ENCODE results near the gene KNDC1. TPM values are rescaled to one million over a fixed set of nuclear protein-coding genes. Genes with fewer than 3 reads are reported as not detected.

The KNDC1 gene
- total and polyA plus RNA-seq, 2 donors (not counting 3 experiments of a cell fraction or from before 2014, with no cell fraction given), result not detected

DNA sequence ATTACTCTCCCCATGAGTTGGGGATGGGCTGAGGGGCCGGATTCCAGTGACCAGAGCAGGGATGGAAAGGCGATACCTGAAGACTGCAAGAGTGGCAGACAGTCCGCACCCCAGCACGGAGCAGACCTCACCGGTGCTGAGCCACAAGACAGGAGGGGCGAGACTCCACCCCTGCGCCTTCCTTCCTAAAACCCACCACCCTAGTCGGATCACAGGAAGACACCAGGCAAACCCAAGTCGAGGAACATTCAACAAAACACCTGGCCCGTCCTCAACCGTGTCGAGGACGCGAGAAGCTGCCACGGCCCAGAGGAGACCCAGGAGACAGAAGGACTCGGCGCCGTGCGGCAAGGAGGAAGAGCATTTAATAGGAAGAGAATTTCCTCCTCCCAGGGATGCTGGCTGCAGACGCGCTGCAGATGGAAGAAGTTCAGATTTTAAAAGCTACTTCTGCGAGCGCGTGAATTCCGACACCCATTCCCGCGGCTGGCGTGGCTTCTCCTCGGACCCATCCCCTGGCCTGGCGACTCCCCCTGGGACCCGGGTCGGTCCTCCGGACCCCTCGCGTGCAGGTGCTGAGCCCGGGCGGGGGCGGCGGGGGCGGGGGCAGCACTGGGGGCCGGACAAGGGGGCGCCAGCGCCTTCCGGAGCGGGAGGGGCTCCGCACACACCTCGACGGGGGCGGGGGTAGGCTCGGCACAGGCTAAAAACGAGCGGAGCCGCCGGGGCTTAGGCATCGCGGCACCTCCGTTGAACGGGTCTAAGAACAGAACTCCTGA, 69.4 kb downstream of the KNDC1 start:
- H2AFZ ChIP-seq (ENCODE audit: low read depth, low read length), result no peak overlapping the region
- H3K4me3 ChIP-seq (replicated peaks in 1 of 3; ENCODE audit: insufficient read depth in 1 of 3, low read depth in 1 of 3, low read length in 3 of 3), result no peak overlapping the region
- no peaks in the 10 kb centered on the region for H3K9me3 ChIP-seq (replicated peaks; ENCODE audit: control insufficient read depth, insufficient read depth, low read length)
- no peaks in the 10 kb centered on the region for H3K79me2 ChIP-seq (ENCODE audit: control insufficient read depth, insufficient read depth, low read length)
- dilution Hi-C loops (cut with MboI; ENCODE audit: extremely low pct_ligation_motif_present, low sequenced_read_pairs), result no loop called here
- no peaks in the 10 kb centered on the region for H3K4me1 ChIP-seq (ENCODE audit: control insufficient read depth, extremely low read depth, insufficient read depth, low read length)
- TF ChIP-seq MYC (IDR thresholded peaks at IDR 0.05; ENCODE audit: low read depth, low read length) (no peak), EZH2 (IDR thresholded peaks at IDR 0.05; ENCODE audit: borderline replicate concordance, low read depth, low read length, severe bottlenecking) (peak; percentile 55)
- ChIA-PET CTCF (no interaction called here), POLR2A (no interaction called here)
- H3K36me3 ChIP-seq (ENCODE audit: control insufficient read depth in 2 of 2, extremely low read depth in 1 of 2, insufficient read depth in 2 of 2, low read length in 2 of 2), result no peaks in the 10 kb centered on the region
- H4K20me1 ChIP-seq (replicated peaks; ENCODE audit: control insufficient read depth, extremely low read depth, insufficient read depth, low read length), result no peaks in the 10 kb centered on the region
- peaks cover 23 to 32% of the 10 kb centered on the region in 2 experiments for H3K27me3 ChIP-seq (ENCODE audit: control insufficient read depth in 2 of 2, insufficient read depth in 2 of 2, low read length in 2 of 2)
- intact Hi-C loops (cut with micrococcal nuclease), result no loop called here
- H3K4me2 ChIP-seq (ENCODE audit: insufficient read depth, low read length), result no peak overlapping the region
- no TSS peak for BruUV-seq (replicated peaks)
- H3K9ac ChIP-seq (replicated peaks; ENCODE audit: extremely low read depth, insufficient read depth, low read length), result no peak overlapping the region
- no peak for DNase-seq (ENCODE audit: low read depth, low spot score)
- no peak for FAIRE-seq
- H3K9me1 ChIP-seq (replicated peaks; ENCODE audit: control insufficient read depth, extremely low read depth, insufficient read depth, low read length), result no peaks in the 10 kb centered on the region
- no peak overlapping the region for H3K27ac ChIP-seq (ENCODE audit: insufficient read depth, low read depth, low read length)

DNA sequence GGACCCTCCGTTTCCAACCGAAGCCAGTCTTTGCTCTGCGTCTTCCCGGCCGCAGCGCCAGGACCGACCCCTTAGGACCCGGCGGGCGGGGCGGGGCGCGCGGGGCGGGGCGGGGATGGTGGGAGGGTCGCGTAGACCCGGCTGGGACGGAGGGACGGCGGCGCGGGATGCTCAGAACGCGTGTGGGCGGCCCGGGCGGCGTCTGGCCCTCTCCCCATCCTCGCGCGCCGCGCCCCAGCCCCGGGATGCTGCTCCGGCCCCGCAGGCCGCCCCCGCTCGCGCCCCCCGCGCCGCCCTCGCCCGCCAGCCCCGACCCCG, 70.0 kb downstream of the KNDC1 start, which contains the start of gene UTF1:
Gene UTF1 (plus strand): TSS at position 174 of the 318 bp plus-strand sequence. CDS start 72 bp downstream, at position 246.
- CTCF ChIA-PET, result no interaction called here
- POLR2A ChIA-PET, result no interaction called here
- H3K4me2 ChIP-seq (ENCODE audit: insufficient read depth, low read length), result no peak within 1 kb of the TSS
- no peaks in the 10 kb centered on the region for H4K20me1 ChIP-seq (replicated peaks; ENCODE audit: control insufficient read depth, extremely low read depth, insufficient read depth, low read length)
- H3K4me3 ChIP-seq (replicated peaks in 1 of 3; ENCODE audit: insufficient read depth in 1 of 3, low read depth in 1 of 3, low read length in 3 of 3), result no peak within 1 kb of the TSS
- no peaks in the 10 kb centered on the region for H3K4me1 ChIP-seq (ENCODE audit: control insufficient read depth, extremely low read depth, insufficient read depth, low read length)
- no peaks in the 10 kb centered on the region for H3K79me2 ChIP-seq (ENCODE audit: control insufficient read depth, insufficient read depth, low read length)
- peaks cover 24 to 33% of the 10 kb centered on the region in 2 experiments for H3K27me3 ChIP-seq (ENCODE audit: control insufficient read depth in 2 of 2, insufficient read depth in 2 of 2, low read length in 2 of 2)
- no peak within 1 kb of the TSS for H3K9ac ChIP-seq (replicated peaks; ENCODE audit: extremely low read depth, insufficient read depth, low read length)
- TF ChIP-seq GATA2 (IDR thresholded peaks at IDR 0.05; ENCODE audit: insufficient read depth, insufficient read length, low read depth, low read length), result no peak
- no peak for TF ChIP-seq EZH2 (IDR thresholded peaks at IDR 0.05; ENCODE audit: borderline replicate concordance, low read depth, low read length, severe bottlenecking)
- TF ChIP-seq FOS (IDR thresholded peaks at IDR 0.05; ENCODE audit: borderline replicate concordance, insufficient read depth, low read length), result no peak
- TF ChIP-seq POLR2A (IDR thresholded peaks at IDR 0.05; ENCODE audit: low read depth, low read length), result no peak
- TF ChIP-seq, protein P1, sequence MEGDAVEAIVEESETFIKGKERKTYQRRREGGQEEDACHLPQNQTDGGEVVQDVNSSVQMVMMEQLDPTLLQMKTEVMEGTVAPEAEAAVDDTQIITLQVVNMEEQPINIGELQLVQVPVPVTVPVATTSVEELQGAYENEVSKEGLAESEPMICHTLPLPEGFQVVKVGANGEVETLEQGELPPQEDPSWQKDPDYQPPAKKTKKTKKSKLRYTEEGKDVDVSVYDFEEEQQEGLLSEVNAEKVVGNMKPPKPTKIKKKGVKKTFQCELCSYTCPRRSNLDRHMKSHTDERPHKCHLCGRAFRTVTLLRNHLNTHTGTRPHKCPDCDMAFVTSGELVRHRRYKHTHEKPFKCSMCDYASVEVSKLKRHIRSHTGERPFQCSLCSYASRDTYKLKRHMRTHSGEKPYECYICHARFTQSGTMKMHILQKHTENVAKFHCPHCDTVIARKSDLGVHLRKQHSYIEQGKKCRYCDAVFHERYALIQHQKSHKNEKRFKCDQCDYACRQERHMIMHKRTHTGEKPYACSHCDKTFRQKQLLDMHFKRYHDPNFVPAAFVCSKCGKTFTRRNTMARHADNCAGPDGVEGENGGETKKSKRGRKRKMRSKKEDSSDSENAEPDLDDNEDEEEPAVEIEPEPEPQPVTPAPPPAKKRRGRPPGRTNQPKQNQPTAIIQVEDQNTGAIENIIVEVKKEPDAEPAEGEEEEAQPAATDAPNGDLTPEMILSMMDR (IDR thresholded peaks at IDR 0.05; ENCODE audit: extremely low read depth in 1 of 2, insufficient read depth in 1 of 2, low read depth in 1 of 2, low read length in 2 of 2), result no peak
- TF ChIP-seq, protein P2, sequence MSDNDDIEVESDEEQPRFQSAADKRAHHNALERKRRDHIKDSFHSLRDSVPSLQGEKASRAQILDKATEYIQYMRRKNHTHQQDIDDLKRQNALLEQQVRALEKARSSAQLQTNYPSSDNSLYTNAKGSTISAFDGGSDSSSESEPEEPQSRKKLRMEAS (IDR thresholded peaks at IDR 0.05; ENCODE audit: insufficient read depth, insufficient read length), result no peak
- no peak for TF ChIP-seq JUN (IDR thresholded peaks at IDR 0.05; ENCODE audit: borderline replicate concordance, insufficient read depth, insufficient read length, low read depth)
- no peak for TF ChIP-seq MYC (IDR thresholded peaks at IDR 0.05; ENCODE audit: low read depth, low read length)
- TF ChIP-seq POLR2AphosphoS5 (IDR thresholded peaks at IDR 0.05; ENCODE audit: insufficient read depth, low read depth, low read length), result no peak
- dilution Hi-C loops (cut with MboI; ENCODE audit: extremely low pct_ligation_motif_present, low sequenced_read_pairs), result no loop called here
- DNase-seq (ENCODE audit: low read depth, low spot score), result no peak
- H3K27ac ChIP-seq (ENCODE audit: insufficient read depth, low read depth, low read length), result no peak within 1 kb of the TSS
- H3K9me1 ChIP-seq (replicated peaks; ENCODE audit: control insufficient read depth, extremely low read depth, insufficient read depth, low read length), result no peaks in the 10 kb centered on the region
- no peaks in the 10 kb centered on the region for H3K9me3 ChIP-seq (replicated peaks; ENCODE audit: control insufficient read depth, insufficient read depth, low read length)
- intact Hi-C loops (cut with micrococcal nuclease), result no loop called here
- H3K36me3 ChIP-seq (ENCODE audit: control insufficient read depth in 2 of 2, extremely low read depth in 1 of 2, insufficient read depth in 2 of 2, low read length in 2 of 2), result no peaks in the 10 kb centered on the region
- no peak within 1 kb of the TSS for H2AFZ ChIP-seq (ENCODE audit: low read depth, low read length)
- FAIRE-seq, result no peak
- BruUV-seq (replicated peaks), result no TSS peak
